Sigmoid colon (tissue), 7 donors: Measurements from ENCODE around the gene YAE1. TPM values are rescaled to one million over a fixed set of nuclear protein-coding genes. Genes with fewer than 3 reads are reported as not detected.

Experiments used
- DNase-seq: peaks from one replicate; pipeline ENCODE4 v3.0.0-alpha.2; 2019
- H3K27ac ChIP-seq, 4 donors: fragments of 200-600 bp; sonication (generic); one replicate each; pipeline ENCODE4 v1.5.1; 2016 to 2019; ENCODE audit warnings: mild to moderate bottlenecking in 1 of 4
- H3K27me3 ChIP-seq, 3 donors: fragments of 200-600 bp; sonication (generic); one replicate each; pipeline ENCODE4 v1.5.1; 2019; ENCODE audit warnings: mild to moderate bottlenecking in 1 of 3
- H3K36me3 ChIP-seq, 4 donors: fragments of 200-600 bp; sonication (generic); one replicate each; pipeline ENCODE4 v1.5.1; 2016 to 2019
- H3K4me1 ChIP-seq, 4 donors: fragments of 200-600 bp; sonication (generic); one replicate each; pipeline ENCODE4 v1.5.1; 2017 to 2019
- H3K4me3 ChIP-seq, 4 donors: fragments of 200-600 bp; sonication (generic); one replicate each; pipeline ENCODE4 v1.5.1; 2017 to 2019; ENCODE audit warnings: mild to moderate bottlenecking in 2 of 4, moderate library complexity in 1 of 4
- H3K9me3 ChIP-seq, 4 donors: fragments of 200-600 bp in 3 of 4; sonication (generic) in 3 of 4; one replicate each; pipeline versions ENCODE4 v1.5.1 to v1.6.1; 2013 to 2019
- EP300 ChIP-seq, 4 donors: sonication (generic); formaldehyde crosslinking; IDR thresholded peaks; one replicate each; pipeline ENCODE4 v1.6.1; 2017; ENCODE audit warnings: antibody characterized with exemption in 4 of 4
- POLR2A ChIP-seq, 2 donors: fragments of 450-650 bp; IDR thresholded peaks; one replicate each; pipeline ENCODE4 v1.6.1; 2016; ENCODE audit warnings: antibody characterized with exemption in 2 of 2, mild to moderate bottlenecking in 2 of 2, moderate library complexity in 2 of 2
- POLR2AphosphoS5 ChIP-seq, 4 donors: sonication (generic); formaldehyde crosslinking; IDR thresholded peaks; one replicate each; pipeline ENCODE4 v1.6.1; 2017; ENCODE audit warnings: antibody characterized with exemption in 4 of 4
- WGBS, 2 donors: extraction: QIAGEN DNeasy Blood & Tissue Kit; methylation state at CpG; one replicate each; pipeline ENCODE4 v1.1.7; 2013; 5-methylcytosine and 5-hydroxymethylcytosine counted together
- intact Hi-C: fragments of 100-400 bp; cut with DNase I; formaldehyde crosslinking; loops from one replicate; pipeline ENCODE4 v1.15.1; 2023
- polyA plus RNA-seq, 3 donors: library from polyadenylated mRNA; stranded (reverse); fragments of 200-250 nt; gene quantifications; one replicate each; pipeline ENCODE4 v1.2.3, GENCODE V29; 2013
- total RNA-seq, 4 donors: library from RNA; depleted of rRNA; stranded (reverse); fragments of >200 nt; gene quantifications; one replicate each; pipeline ENCODE4 v1.1.0, GENCODE V29; 2016
- TF ChIP-seq, protein P1 (sequence below), 4 experiments: fragments of 450-650 bp in 3 of 4; fragments of 200-600 bp in 1 of 4; IDR thresholded peaks; one replicate each; pipeline ENCODE4 v1.5.1; 2016 to 2019; ENCODE audit warnings: antibody characterized with exemption in 4 of 4, mild to moderate bottlenecking in 3 of 4, moderate library complexity in 2 of 4
- donor health status: healthy with polysubstance abuse.
- donor health status: Bipolar disorder and iron deficiency.
- donor health status: healthy.

YAE1 gene
- total and polyA plus RNA-seq, 7 donors, result 16.3 to 52.0 (median 26.4) TPM

DNA sequence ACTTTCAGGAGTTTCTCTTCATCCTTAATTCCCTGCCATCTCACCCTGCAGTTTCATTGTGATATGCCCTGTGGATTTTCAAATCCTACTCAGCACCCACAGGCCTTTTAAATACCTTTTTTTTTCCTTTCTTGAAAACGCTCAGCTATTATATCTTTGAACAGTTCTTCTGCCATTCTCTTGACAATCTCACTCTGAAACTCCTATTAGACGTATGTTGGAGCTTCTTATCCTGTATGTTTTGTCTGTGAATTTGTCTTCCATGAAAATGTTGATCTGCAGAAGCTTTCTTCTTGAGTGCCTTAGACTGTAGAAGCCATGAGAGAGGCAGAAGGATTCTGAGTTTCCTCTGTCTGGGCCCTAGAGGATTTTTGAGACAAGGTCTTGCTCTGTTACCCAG, 18.9 kb upstream of the YAE1 start:
- DNase-seq, result no peak
- whole genome bisulfite sequencing, 2 donors, result 71 to 93% methylated on average over 2 of the region's 2 CpGs
- intact Hi-C loops, result no loop called here
- Histone ChIP-seq H3K36me3 (no peaks in the 10 kb centered on the region), H3K4me1 (no peaks in the 10 kb centered on the region), H3K4me3 (no peak overlapping the region), H3K27ac (no peak overlapping the region), H3K27me3 (no peaks in the 10 kb centered on the region), H3K9me3 (peaks cover 3 to 11% (median 9%) of the 10 kb centered on the region in 4 donors)
- no peak for TF ChIP-seq EP300 (IDR thresholded peaks at IDR 0.05)
- TF ChIP-seq POLR2AphosphoS5 (IDR thresholded peaks at IDR 0.05), result no peak
- TF ChIP-seq, protein P1, sequence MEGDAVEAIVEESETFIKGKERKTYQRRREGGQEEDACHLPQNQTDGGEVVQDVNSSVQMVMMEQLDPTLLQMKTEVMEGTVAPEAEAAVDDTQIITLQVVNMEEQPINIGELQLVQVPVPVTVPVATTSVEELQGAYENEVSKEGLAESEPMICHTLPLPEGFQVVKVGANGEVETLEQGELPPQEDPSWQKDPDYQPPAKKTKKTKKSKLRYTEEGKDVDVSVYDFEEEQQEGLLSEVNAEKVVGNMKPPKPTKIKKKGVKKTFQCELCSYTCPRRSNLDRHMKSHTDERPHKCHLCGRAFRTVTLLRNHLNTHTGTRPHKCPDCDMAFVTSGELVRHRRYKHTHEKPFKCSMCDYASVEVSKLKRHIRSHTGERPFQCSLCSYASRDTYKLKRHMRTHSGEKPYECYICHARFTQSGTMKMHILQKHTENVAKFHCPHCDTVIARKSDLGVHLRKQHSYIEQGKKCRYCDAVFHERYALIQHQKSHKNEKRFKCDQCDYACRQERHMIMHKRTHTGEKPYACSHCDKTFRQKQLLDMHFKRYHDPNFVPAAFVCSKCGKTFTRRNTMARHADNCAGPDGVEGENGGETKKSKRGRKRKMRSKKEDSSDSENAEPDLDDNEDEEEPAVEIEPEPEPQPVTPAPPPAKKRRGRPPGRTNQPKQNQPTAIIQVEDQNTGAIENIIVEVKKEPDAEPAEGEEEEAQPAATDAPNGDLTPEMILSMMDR (IDR thresholded peaks at IDR 0.05), result no peak
- TF ChIP-seq POLR2A (IDR thresholded peaks at IDR 0.05), result no peak

DNA sequence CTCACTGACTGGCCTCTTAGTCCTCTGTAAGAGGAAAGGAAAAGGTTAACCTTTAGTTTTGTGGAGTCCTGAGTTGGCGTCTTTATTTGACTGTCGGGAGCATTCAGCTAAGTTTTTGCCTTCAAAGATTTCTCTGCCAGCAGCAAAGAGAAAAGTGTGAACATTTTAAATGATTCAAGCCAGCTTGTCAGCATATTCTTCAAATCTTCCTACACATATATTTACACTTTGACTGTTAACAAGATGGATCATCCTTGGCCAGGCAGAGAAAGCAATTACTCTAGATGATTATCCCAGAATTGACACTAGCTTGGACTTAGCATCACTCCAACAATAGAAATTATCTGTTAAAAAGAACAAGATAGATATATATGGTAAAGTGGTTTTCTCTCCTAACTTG, 15.8 kb upstream of the YAE1 start:
- H3K9me3 ChIP-seq, result peaks cover 3 to 11% (median 9%) of the 10 kb centered on the region in 4 donors
- H3K4me3 ChIP-seq, result no peak overlapping the region
- H3K4me1 ChIP-seq, result peaks cover 0 to 23% (median 16%) of the 10 kb centered on the region in 4 donors
- intact Hi-C loops, result no loop called here
- H3K36me3 ChIP-seq, result no peaks in the 10 kb centered on the region
- no peak overlapping the region for H3K27ac ChIP-seq
- TF ChIP-seq EP300 (IDR thresholded peaks at IDR 0.05) (no peak), POLR2A (IDR thresholded peaks at IDR 0.05) (no peak), POLR2AphosphoS5 (IDR thresholded peaks at IDR 0.05) (no peak)
- TF ChIP-seq, protein P1 (IDR thresholded peaks at IDR 0.05), result no peak
- no peak for DNase-seq
- 84 to 89% methylated on average over 2 of the region's 2 CpGs for WGBS, 2 donors
- H3K27me3 ChIP-seq, result no peaks in the 10 kb centered on the region

DNA sequence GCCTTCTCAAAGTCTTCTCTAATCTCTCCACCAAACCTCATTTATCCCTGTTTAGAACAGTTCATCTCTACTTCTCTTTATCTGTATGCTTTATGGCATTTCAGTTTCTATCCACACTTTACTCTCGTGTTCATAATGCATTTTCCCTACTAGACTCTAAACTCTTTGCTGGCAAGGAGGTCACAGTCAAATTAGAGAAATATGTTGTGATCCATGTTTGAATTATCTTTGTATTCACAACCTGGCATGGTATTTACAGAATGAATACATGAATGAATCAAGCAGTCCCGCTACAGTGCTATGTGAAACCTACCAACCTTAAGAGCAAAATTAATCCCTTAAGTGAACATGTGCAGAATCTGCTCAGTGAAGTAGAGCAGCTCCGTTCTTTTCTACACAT, 12.8 kb upstream of the YAE1 start:
- intact Hi-C loops, result no loop called here
- 84 to 91% methylated on average over 3 of the region's 3 CpGs for WGBS, 2 donors
- Histone ChIP-seq H3K27me3 (no peaks in the 10 kb centered on the region), H3K27ac (no peak overlapping the region), H3K9me3 (no peaks in the 10 kb centered on the region), H3K4me1 (peaks cover 0 to 24% (median 16%) of the 10 kb centered on the region in 4 donors), H3K36me3 (no peaks in the 10 kb centered on the region), H3K4me3 (no peak overlapping the region)
- no peak for DNase-seq
- TF ChIP-seq, protein P1 (IDR thresholded peaks at IDR 0.05), result no peak
- TF ChIP-seq POLR2A (IDR thresholded peaks at IDR 0.05) (no peak), POLR2AphosphoS5 (IDR thresholded peaks at IDR 0.05) (no peak), EP300 (IDR thresholded peaks at IDR 0.05) (no peak)

DNA sequence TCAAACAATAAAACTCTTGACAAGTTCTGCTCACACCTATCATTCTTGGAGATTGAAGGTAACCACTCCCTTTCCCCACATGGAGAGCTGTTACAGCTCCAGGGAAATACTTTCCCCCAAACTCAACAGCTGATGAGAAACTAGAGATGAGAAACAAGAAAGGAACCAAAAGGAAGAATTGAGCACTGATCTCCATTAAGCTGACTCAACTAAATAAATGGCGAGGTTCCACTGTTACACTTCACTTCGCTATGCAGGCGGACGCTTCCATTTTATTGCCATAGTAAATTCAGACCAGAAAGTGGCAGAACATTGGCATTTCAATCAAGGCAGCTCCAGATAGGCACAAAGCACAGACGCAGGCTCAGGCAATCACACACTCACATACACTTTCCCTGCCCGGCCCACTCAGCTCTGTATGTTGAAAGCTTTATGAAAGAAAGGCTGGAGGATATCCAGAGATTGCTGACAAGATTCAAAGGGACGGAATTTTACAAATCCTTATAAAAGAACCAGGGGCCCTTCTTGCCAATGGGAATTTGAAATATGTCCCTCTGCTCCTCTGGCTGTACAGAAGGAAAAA, 11.5 kb upstream of the YAE1 start:
- DNase-seq, result no peak
- 72 to 86% methylated on average over 7 of the region's 7 CpGs for WGBS, 2 donors
- Histone ChIP-seq H3K4me1 (peaks cover 0 to 24% (median 16%) of the 10 kb centered on the region in 4 donors), H3K36me3 (no peaks in the 10 kb centered on the region), H3K4me3 (no peak overlapping the region), H3K27ac (peak overlapping the region in 2 of 4 donors; percentile 13 to 15), H3K27me3 (no peaks in the 10 kb centered on the region), H3K9me3 (no peaks in the 10 kb centered on the region)
- intact Hi-C loops, result no loop called here
- TF ChIP-seq POLR2A (IDR thresholded peaks at IDR 0.05), result no peak

DNA sequence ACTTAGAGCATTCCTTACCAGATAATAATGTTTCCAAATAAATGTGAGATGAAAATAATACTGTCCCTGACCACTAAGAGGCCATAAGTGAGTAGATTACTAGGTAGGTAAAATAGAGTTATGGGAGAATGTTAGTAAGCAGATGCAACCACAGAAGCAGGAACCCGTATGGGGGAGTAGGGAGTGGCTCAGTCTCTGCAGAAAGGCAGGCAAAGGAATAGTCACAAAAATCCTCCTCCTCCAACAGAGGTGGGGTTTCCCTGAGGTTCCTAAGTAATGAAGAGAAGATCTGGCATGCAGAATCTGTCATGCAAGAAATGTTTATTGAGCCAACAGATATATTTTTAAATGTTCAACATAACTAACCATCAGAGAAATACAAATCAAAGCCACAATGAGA, 9.0 kb upstream of the YAE1 start:
- intact Hi-C loops, result no loop called here
- no peaks in the 10 kb centered on the region for H3K36me3 ChIP-seq

More for the DNA sequence above, 9.0 kb upstream of the YAE1 start:
- 35 to 36% methylated on average over 1 of the region's 1 CpG for WGBS, 2 donors
- TF ChIP-seq EP300 (IDR thresholded peaks at IDR 0.05) (no peak), POLR2AphosphoS5 (IDR thresholded peaks at IDR 0.05) (no peak), POLR2A (IDR thresholded peaks at IDR 0.05) (no peak)
- TF ChIP-seq, protein P1 (IDR thresholded peaks at IDR 0.05), result no peak
- Histone ChIP-seq H3K4me1 (peaks cover 0 to 24% (median 16%) of the 10 kb centered on the region in 4 donors), H3K27ac (no peak overlapping the region), H3K9me3 (no peaks in the 10 kb centered on the region), H3K4me3 (no peak overlapping the region), H3K27me3 (no peaks in the 10 kb centered on the region)
- DNase-seq, result no peak
